HG03039 (cell line): ENCODE measurements around the gene ANTXR1.

Experiments used
- ATAC-seq: cut with Tn5 transposase; IDR thresholded peaks from one replicate; pipeline ENCODE4 v1.9.1; 2021; ENCODE audit warnings: mild to moderate bottlenecking, moderate library complexity; ENCODE audit not compliant: unreplicated experiment

The ANTXR1 gene

DNA sequence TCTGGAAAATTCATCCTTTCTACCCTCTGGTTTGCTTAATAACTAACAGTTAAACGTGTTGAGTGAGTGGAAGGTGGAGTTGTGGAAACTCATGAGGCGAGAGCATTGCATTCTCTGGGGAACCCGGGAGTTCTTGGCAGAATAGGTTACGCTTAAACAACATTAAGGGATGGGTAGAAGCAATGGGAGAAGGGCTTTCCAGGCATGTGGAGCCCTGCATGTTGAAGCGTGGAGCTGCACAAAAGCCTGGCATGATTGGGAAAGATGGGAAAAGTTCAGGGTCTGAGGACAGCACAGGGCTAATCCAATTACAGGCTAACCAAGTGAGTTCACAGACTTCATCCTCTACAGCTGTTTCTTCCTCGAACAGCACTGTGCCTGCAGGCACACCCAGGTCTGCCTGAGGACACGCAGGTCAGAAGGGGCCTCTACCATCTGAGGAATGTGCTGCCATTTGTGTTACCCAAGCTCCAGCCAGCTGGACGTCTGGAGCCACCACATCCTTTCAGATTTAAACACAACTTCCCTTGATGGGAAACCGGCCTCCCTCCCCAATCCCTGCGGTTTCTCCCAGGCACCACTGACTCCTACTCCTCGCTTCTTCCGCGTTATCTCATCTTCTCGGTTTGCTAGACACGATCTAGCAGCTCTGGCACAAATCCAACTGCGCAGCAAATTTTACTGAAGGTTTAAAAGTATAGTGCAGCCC is 164.2 kb downstream of the ANTXR1 start:
- ATAC-seq: no peak

GRCh38 chr2:69177785-69178636 is 165.0 kb downstream of the ANTXR1 start:
- no peak for ATAC-seq

DNA sequence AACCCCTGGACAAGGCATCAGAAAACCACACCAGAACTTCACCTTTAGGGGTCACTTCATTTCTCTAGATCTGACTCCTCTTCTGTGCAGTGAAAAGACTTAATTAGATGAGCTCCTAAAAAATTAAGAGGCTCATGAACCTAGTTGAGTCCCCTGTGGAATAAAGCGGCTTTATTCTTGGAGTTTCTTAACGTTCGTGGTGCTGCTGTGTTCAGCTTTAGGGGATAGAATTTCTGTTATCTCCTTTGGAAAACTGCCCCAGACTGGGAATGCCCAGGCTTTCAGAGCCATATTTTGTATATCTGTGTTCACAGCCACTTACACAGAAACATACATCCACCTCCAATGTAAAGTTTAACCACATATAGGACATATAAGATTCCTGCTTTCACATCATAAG is 165.8 kb downstream of the ANTXR1 start:
- ATAC-seq: no peak

GRCh38 chr2:69180227-69180626 is 167.2 kb downstream of the ANTXR1 start:
- no peak for ATAC-seq

DNA sequence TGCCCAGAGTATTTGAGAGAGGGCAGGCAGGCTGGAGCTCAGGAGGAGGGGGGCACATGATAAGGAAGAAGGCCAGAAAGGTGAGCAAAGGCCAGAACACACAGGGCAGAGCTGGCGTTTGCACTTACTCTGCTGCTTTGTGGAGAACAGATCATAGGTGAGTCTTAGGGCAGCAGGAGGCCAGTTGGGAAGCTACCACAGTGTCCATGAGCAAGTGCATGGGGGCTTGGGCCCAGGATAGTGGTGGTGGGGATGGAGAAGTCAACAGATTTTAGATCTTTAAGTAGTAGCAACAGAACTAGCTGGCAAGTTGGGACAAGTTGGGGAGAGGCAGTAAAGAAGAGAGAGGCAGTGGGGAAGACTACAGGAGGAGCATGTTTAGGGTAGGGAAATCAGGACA is 168.0 kb downstream of the ANTXR1 start:
- no peak for ATAC-seq

GRCh38 chr2:69181806-69182427 is 168.9 kb downstream of the ANTXR1 start:
- ATAC-seq: no peak

DNA sequence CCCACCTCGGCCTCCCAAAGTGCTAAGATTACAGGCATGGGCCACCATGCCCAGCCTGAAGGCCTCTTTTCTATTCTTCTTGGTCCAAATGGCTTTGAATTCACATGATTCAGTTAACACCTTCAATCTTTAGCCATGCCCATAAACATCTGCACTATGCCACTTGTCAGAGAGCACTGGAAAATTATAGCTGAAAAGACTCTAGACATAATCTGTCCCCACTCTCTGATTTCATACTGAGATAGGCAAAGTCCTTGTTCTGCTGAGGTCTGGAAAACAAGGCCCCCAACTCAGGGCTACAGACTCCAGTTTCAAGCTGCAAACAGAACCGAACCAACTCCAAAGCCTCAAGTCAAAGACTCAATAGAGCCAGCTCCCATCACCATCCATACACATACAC is 170.7 kb downstream of the ANTXR1 start:
- no peak for ATAC-seq

GRCh38 chr2:69184224-69184623 is 171.2 kb downstream of the ANTXR1 start:
- ATAC-seq: no peak

DNA sequence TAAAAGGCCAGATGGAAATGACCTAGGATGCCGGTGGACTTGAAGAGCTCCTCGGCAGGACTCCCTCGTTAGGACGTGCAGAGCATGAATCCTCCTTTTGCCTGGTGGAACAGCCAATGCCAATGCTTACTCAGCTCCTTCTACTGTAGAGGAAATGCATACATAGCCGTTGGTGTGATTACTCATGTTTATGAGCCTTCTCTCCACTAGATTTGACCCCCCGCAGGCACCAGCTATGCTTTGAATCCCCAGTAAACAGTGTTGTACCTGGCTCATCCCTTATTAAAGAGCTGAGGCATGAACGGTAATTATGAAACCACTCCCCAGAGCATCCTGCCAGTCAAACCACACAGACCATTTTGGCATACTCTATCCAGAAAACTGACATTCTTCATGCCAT is 172.8 kb downstream of the ANTXR1 start:
- no peak for ATAC-seq

DNA sequence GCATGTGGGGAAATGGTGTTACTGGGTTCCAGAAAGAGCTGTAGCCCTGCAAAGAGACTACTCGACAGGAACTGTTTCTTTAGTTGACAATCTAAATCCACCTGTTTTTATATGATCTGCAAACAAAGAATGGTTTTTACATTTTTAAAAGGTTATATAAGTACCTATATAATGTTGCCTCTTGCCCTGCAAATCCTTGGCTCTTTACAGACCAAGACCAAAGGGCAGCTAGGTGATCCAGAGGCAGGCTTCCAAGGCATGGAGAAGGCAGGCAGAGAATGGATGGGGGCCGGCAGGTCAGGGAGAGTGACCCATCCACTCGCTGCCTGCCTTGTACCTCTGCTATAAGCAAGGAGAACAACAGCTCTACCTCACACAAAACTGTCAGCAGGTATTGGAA is 173.6 kb downstream of the ANTXR1 start:
- no peak for ATAC-seq

DNA sequence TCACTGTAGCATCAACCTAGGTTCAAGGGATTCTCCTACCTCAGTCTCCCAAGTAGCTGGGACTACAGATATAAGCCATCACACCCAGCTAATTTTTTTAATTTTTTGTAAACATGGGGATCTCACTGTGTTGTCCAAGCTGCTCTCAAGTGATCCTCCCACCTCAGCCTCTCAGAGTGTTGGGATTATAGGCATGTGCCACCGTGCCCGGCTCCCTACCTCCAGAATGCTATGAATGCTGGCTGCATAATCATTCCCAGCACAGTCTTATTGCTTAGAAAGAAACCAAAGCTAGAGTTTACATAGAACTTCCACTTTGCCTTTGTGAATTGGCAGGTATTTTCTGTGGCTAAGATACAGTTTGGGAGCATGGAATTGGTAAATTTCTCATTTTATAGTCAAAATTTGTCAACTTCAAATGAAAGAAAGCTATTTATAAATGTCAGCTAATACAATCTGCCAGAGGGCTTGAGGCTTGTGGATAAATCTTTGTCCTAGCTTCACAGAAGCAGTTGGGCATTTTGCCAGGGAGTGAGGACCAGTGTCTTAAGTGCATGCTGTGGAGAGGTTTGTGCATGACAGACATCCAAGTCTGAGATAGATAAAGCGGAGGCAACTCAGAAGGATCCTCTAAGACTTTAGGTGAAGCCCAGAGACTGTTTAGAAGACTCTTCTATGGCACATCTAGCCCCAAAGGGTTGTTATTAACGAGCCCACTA is 175.4 kb downstream of the ANTXR1 start:
- ATAC-seq: no peak

GRCh38 chr2:69190743-69191404 is 177.9 kb downstream of the ANTXR1 start:
- ATAC-seq: no peak

DNA sequence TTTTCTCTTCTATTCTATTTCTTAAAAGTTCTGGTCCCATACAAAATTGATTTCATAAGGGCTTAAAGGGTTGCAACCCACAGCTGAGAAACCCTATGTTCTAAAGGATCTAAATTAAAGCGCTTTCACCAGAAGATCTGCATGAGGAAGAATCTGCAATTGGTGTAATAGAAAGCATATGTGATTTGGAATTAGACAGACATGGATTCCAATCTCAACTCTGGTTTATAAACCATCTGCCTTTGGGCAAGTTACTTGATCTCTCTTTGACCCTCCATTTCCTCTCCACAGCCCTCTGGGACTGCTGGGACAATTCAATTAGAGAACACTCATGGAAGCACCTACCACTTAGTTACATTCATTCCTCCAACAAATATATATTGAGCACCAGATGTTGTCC is 178.7 kb downstream of the ANTXR1 start:
- no peak for ATAC-seq

GRCh38 chr2:69192176-69192945 is 179.4 kb downstream of the ANTXR1 start:
- ATAC-seq: no peak

DNA sequence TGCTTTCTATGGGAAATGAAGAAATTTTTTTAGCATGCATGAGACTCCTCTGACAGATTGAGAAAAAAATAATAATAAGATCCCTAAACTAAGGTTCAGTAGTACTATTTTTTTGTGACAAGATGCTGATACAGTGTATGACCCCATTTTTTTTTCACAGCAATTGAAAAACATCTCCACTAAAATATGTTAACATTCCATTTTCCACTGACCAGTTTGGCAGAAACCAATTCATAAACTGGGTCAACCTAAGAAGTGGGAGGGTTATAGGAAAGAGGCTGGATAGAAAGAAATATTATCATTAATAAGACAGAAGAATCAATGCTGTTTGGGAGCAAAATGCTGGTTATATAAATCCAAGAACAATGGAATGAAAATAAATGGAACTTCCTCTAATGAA is 182.7 kb downstream of the ANTXR1 start:
- ATAC-seq: no peak

DNA sequence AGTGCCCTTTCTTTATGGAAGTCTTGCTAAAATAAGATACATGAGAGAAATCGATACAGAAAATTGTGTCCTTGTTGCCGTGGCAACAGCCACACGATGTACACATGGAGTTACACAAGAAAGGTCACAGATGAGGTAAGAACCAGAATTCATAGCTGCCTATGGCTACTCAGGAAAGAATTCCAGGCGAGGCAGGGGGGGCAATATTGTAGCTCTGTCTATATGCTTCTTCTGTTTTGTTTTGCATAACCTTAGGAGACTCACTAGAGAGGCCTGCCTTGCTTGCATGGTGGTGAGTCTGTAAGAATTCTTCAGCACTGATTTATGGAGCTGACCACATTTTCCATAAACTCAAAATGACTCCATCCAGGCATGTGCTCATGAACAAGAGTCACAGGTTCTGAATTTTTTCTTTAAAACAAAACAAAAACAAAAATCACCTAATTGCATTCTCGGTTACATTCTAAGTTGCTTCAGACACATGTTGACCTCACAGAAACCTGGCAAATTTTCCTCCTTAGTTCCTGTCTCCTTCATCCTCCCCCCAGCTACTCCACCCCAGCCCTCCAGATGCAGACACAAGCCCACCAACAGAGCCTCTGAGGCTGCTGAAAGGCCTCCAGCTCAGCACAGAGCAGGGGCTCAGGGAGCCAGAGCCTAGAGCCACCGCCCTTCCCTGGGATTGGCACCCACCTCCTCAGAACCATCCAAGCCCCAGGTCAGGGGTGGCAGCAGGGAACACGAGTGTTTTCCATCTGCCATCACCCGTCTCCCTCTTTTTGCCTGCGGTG is 183.5 kb downstream of the ANTXR1 start:
- ATAC-seq: no peak

DNA sequence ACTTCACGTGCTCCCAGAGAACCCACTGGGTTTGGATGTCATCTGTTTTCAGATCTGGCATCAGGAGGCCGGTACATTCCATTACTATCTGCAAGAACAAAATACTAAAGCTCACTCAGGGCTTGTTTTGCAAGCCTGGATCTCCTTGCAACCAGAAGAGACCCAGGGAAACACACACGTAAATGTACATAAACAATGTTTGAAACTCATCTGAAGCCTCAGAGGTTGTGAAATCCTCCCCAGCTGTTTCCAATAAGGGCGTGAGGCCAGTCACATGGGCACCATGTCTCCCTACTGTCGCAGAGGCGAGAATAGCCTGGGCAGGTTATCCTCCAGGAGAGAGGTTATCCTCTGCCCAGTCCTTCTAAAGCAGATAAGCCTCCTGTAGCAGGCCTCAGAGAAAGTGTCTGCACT is 187.1 kb downstream of the ANTXR1 start:
- no peak for ATAC-seq

- no peak for ATAC-seq
Observed at GRCh38 chr2:69201259-69201658, 188.3 kb downstream of the ANTXR1 start.

- ATAC-seq: no peak
Observed at GRCh38 chr2:69202327-69202726, 189.3 kb downstream of the ANTXR1 start.
